ENCODE measurements around the gene MLPH. TPM values are rescaled to one million over a fixed set of nuclear protein-coding genes. Genes with fewer than 3 reads are reported as not detected.
A peak's percentile ranks its signal among the peaks of the same experiment; 100 is the strongest.

MLPH gene
- total RNA-seq, 4 donors from 2014 or later = 59.7 to 889 (median 182) TPM

- WGBS, 2 donors (ENCODE audit: low coverage in 1 of 2) = 88 to 91% methylated on average over 7 to 27 of the region's 27 CpGs
- no peak for DNase-seq
- intact Hi-C loops (cut with DNase I; ENCODE audit: low total_unique reads) (loop anchor here (5.0 to 10.0 kb wide), 2 partner anchors 51 to 348 kb away; no protein-coding TSS in a partner anchor), in situ Hi-C loops (cut with MboI; ENCODE audit: low pct_ligation_motif_present in 1 of 4, low pct_unique_long_range_greater_than_20kb in 1 of 4, low sequenced_read_pairs in 3 of 4) (no loop called here)
- Histone ChIP-seq H3K27me3 (no peaks in the 10 kb centered on the region), H3K36me3 (no peaks in the 10 kb centered on the region), H3K27ac (peak overlapping the region in 1 of 4 donors; percentile 93), H3K9me3 (no peaks in the 10 kb centered on the region), H3K4me1 (peaks cover 4 to 19% (median 14%) of the 10 kb centered on the region in 4 donors), H3K4me3 (no peak overlapping the region)
- TF ChIP-seq POLR2A (IDR thresholded peaks at IDR 0.05) (no peak), POLR2AphosphoS5 (IDR thresholded peaks at IDR 0.05) (no peak), EP300 (IDR thresholded peaks at IDR 0.05; ENCODE audit: low read depth) (no peak), CTCF (IDR thresholded peaks at IDR 0.05) (no peak)
Measured at GRCh38 chr2:237472909-237473877, 13.9 kb upstream of the MLPH start.

DNA sequence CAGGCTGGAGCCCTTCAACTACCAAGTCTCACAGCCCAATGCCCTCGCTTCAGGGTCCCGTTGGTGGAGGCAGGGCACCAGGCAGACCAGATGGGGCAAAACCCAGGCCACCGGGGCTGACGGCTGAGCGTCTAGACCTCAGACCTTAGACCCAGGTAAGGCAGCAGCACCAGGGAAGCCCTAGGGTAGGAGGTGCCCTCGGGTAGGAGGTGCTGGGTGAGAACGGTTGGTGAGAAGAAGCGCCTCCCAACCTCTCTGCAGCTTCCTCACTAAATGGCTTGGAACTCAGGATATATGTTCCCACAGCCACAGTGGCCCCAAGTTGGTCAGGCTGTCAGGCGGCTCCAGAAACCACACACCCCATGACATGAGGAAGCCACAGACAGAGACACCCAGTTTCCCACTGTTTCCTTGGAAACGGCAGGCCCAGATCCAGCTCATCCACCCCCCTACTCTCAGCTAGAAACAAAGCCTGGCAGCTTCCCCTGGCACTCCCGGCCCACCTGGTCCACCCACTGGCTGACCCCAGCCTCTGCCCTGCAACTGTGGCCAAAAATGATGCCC is 13.1 kb upstream of the MLPH start:
- DNase-seq = no peak
- H3K9me3 ChIP-seq = no peaks in the 10 kb centered on the region
- no peak overlapping the region for H3K4me3 ChIP-seq
- peaks cover 4 to 19% (median 14%) of the 10 kb centered on the region in 4 donors for H3K4me1 ChIP-seq
- H3K27ac ChIP-seq = peak overlapping the region; percentile 90 to 96 (median 94)
- no peak for TF ChIP-seq EP300 (IDR thresholded peaks at IDR 0.05; ENCODE audit: low read depth)
- TF ChIP-seq POLR2AphosphoS5 (IDR thresholded peaks at IDR 0.05) = no peak
- no peak for TF ChIP-seq POLR2A (IDR thresholded peaks at IDR 0.05)
- TF ChIP-seq CTCF (IDR thresholded peaks at IDR 0.05) = no peak
- H3K36me3 ChIP-seq = no peaks in the 10 kb centered on the region
- H3K27me3 ChIP-seq = no peaks in the 10 kb centered on the region
- intact Hi-C loops (cut with DNase I; ENCODE audit: low total_unique reads) = loop anchor here (5.0 to 10.0 kb wide), 2 partner anchors 52 to 349 kb away; no protein-coding TSS in a partner anchor
- in situ Hi-C loops (cut with MboI; ENCODE audit: low pct_ligation_motif_present in 1 of 4, low pct_unique_long_range_greater_than_20kb in 1 of 4, low sequenced_read_pairs in 3 of 4) = no loop called here
- WGBS, 2 donors (ENCODE audit: low coverage in 1 of 2) = 77% methylated on average over 11 of the region's 11 CpGs; no CpG with 5 or more reads in 1 of the 2 donors

DNA sequence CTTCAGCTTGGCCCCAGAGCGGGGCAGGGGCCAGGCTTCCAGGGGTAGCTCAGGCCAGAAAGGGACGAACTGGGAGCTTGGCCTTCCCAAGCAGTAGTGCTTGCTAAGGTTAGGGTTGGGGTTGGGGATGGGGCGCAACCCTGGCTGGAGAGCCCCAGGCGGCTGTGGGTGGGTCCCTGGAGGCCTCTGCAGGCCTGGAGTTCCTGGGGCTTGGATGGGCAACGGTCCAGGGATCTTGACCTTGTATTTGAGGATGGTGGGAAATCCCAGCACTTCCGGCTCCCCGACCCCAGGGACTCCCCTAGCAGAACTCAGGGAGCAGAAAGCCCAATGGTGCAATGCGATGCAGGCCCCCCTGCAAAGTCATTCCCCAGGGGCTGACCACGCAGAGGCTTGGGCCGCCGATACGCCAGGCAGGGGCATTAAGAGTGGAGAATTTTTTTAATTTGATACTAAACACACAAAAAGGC is 12.6 kb upstream of the MLPH start:
- WGBS, 2 donors (ENCODE audit: low coverage in 1 of 2) = 46 to 71% methylated on average over 4 to 12 of the region's 12 CpGs
- TF ChIP-seq POLR2A (IDR thresholded peaks at IDR 0.05) (no peak), CTCF (IDR thresholded peaks at IDR 0.05) (no peak), EP300 (IDR thresholded peaks at IDR 0.05; ENCODE audit: low read depth) (no peak), POLR2AphosphoS5 (IDR thresholded peaks at IDR 0.05) (no peak)
- no peaks in the 10 kb centered on the region for H3K27me3 ChIP-seq
- H3K4me1 ChIP-seq = peaks cover 4 to 19% (median 14%) of the 10 kb centered on the region in 4 donors
- H3K9me3 ChIP-seq = no peaks in the 10 kb centered on the region
- no peak for DNase-seq
- intact Hi-C loops (cut with DNase I; ENCODE audit: low total_unique reads) (loop anchor here (5.0 to 10.0 kb wide), 2 partner anchors 52 to 350 kb away; no protein-coding TSS in a partner anchor), in situ Hi-C loops (cut with MboI; ENCODE audit: low pct_ligation_motif_present in 1 of 4, low pct_unique_long_range_greater_than_20kb in 1 of 4, low sequenced_read_pairs in 3 of 4) (no loop called here)
- peak overlapping the region; percentile 90 to 96 (median 94) for H3K27ac ChIP-seq
- peak overlapping the region; percentile 74 to 76 (median 75) for H3K4me3 ChIP-seq
- no peaks in the 10 kb centered on the region for H3K36me3 ChIP-seq

Measured in transverse colon (tissue), 4 donors.